ENCODE results near the gene SETD3.

GRCh38 chr14:99412117-99413061 is 68.3 kb downstream of the SETD3 start:
- TF ChIP-seq EZH2 (IDR thresholded peaks at IDR 0.05; ENCODE audit: insufficient read depth, poor library complexity, severe bottlenecking), result no peak
- no peak for TF ChIP-seq EZH2phosphoT487 (IDR thresholded peaks at IDR 0.05; ENCODE audit: insufficient read depth, low read depth)

Data from GM23248 (cell line).